COR-L47 (cell line): Measurements from ENCODE around the gene POLR3E.
"Not testable (repeated sequence)": the region's sequence is repeated elsewhere in the genome, so short reads cannot be mapped to it uniquely, and the experiment has no call there.

Experiments
- DNase-seq: peaks from one replicate; lab custom pipeline; 2025; lab: John Stamatoyannopoulos, UW

The POLR3E gene

GRCh38 chr16:22293137-22294106 lies 3.8 kb upstream of the POLR3E start:
- DNase-seq: no peak

- DNase-seq: no peak
These were observed 740 bp upstream of the POLR3E start for GRCh38 chr16:22296225-22297113.

- peak; percentile 92 for DNase-seq
These were observed 893 bp downstream of the POLR3E start for GRCh38 chr16:22297871-22298733.

GRCh38 chr16:22299036-22299435 lies 1.8 kb downstream of the POLR3E start:
- no peak for DNase-seq

GRCh38 chr16:22300427-22301071 lies 3.3 kb downstream of the POLR3E start:
- peak; percentile 19 for DNase-seq

GRCh38 chr16:22301423-22301822 lies 4.2 kb downstream of the POLR3E start:
- not testable (repeated sequence) for DNase-seq

- DNase-seq: no peak
These were observed 5.7 kb downstream of the POLR3E start for GRCh38 chr16:22302776-22303363.

- no peak for DNase-seq
These were observed 7.2 kb downstream of the POLR3E start for GRCh38 chr16:22304411-22304810.

GRCh38 chr16:22306788-22307187 lies 9.6 kb downstream of the POLR3E start:
- no peak for DNase-seq

GRCh38 chr16:22307838-22308237 lies 10.6 kb downstream of the POLR3E start:
- no peak for DNase-seq

GRCh38 chr16:22308824-22309520 lies 11.8 kb downstream of the POLR3E start:
- no peak for DNase-seq

GRCh38 chr16:22311520-22311919 lies 14.3 kb downstream of the POLR3E start:
- no peak for DNase-seq

- no peak for DNase-seq
These were observed 15.9 kb downstream of the POLR3E start for GRCh38 chr16:22312897-22313781.

- no peak for DNase-seq
These were observed 16.8 kb downstream of the POLR3E start for GRCh38 chr16:22313876-22314470.

- DNase-seq: no peak
These were observed 17.7 kb downstream of the POLR3E start for GRCh38 chr16:22314661-22315626.

- no peak for DNase-seq
These were observed 18.8 kb downstream of the POLR3E start for GRCh38 chr16:22315979-22316378.

- peak; percentile 13 for DNase-seq
These were observed 19.2 kb downstream of the POLR3E start for GRCh38 chr16:22316411-22316811.
